Epithelial cell of prostate (primary cell): ENCODE data around the gene EVC2.

Experiments used
- DNase-seq: peaks from one replicate; pipeline ENCODE4 v3.0.0-alpha.2; 2011; ENCODE audit warnings: low read depth, low spot score
- H3K27ac ChIP-seq: fragments of 450-650 bp; 2 replicates; pipeline ENCODE4 v1.5.1; 2017; ENCODE audit warnings: mild to moderate bottlenecking

The EVC2 gene

GRCh38 chr4:5575941-5576340 is 132.4 kb downstream of the EVC2 start:
- DNase-seq: no peak
- H3K27ac ChIP-seq: no peak overlapping the region

DNA sequence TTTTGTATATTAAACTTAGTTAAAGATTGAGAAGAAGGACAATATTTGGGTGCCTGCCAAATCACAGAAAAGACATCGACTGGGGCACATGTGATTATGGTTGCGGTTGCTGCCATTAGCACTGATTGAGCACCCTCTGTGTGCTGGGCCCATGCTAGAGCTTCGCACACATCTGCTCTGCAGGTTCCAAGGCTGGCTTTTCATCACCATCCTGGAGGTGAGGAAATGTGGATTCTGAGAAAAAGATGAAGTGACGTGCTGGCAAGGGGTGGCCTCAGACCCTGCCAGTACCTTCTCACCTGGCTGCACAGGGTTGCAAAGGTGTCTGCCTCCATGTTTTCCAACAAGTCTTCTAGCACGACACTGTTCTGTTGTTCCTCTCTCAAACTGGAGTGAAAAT is 134.0 kb downstream of the EVC2 start:
- no peak overlapping the region for H3K27ac ChIP-seq
- DNase-seq: no peak

DNA sequence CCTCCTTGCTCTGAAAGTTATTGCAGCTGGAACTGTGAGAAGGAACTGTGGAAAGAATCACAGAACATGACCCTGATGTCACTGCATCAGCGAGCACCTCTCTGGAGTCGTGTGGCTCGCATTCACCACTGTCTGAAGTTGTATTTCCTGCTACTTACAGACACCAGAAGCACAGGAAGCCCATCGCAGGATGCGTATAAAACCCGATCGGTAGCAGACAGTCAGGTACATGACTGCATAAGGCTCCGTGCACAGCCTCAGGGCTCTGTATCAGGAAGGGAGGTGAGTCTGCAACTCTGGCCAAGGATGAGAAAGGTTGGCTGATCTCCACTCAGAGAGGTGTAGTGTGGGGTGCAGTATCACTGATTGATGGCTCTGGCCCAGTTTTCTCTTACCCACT is 134.4 kb downstream of the EVC2 start:
- H3K27ac ChIP-seq: no peak overlapping the region
- no peak for DNase-seq

DNA sequence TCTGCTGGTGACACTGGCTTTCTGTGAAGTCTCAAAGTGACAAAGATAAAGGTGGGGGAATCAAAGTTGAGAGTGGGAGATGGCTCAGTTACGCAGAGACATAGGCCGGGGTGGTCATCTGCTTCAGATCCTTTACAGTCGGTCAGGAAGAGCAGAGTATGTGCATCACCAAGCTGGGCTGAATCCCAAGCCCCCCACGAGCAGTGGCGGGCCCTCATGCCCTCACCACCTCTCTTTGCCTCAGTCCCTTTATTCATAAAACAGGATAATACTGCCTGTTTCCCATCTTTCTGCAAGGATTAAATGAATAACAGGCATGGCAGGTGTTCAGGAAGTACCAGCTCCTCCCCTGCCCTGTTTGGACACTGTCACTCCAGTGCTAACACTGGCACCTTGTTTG is 135.6 kb downstream of the EVC2 start:
- no peak for DNase-seq
- no peak overlapping the region for H3K27ac ChIP-seq

DNA sequence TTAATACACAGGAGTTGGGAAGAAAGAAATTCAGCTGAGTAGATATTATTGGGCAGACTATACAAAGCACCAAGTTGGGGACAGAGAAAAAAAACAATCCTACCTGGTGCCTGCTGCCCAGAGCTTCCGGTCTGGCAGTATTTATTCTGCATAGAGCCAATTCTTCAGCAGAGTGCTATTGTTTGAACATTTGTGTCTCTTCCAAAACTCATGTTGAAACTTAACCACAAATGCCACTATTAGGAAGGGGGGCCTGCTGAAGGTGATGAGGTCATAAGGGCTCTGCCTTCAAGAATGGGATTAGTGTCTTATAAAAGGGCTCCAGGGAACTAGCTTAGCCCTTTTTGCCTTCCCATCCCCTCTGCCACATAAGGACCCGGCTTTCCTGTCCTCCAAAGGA is 136.2 kb downstream of the EVC2 start:
- H3K27ac ChIP-seq: no peak overlapping the region
- DNase-seq: no peak

GRCh38 chr4:5571646-5572045 is 136.7 kb downstream of the EVC2 start:
- H3K27ac ChIP-seq: no peak overlapping the region
- DNase-seq: no peak

DNA sequence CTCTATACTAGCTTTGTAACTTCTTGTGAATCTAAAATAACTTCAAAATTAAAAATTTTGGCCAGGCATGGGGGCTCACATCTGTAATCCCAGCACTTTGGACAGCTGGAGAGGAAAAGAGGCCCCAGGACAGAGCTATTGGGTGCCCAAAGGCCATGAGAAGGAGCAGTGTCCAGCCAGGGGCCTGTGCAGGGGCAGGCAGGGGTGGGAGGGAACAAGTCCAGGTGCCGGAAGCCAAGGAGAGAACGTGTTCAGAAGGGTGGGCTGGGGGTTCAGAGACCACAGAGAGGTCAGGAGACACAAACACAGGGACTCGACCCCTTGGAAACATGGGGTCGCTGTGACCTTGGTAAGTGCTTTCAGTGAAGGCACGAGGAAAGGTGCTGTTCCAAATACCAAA is 138.9 kb downstream of the EVC2 start:
- DNase-seq: no peak

DNA sequence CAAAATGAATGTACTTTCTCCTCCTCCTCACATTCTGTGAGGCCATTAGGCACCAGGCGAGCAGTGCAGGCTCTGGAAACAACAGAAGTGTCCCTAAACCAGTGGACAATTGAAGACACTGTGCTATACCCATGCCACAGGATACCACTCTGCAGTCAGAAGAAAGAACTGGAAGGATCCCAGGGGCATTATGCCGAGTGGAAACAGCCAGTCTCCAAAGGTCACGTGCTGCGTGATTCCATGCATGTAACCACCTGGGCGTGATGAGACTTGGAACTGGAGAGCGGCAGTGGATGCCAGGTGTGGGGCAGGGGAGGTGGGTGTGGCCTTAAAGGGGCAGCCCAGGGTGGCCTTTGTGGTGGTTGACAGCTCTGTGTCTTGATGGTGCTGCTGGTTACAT is 139.4 kb downstream of the EVC2 start:
- no peak overlapping the region for H3K27ac ChIP-seq
- no peak for DNase-seq

More for the DNA sequence above, 138.9 kb downstream of the EVC2 start:
- H3K27ac ChIP-seq: no peak overlapping the region

GRCh38 chr4:5568336-5568735 is 140.0 kb downstream of the EVC2 start:
- H3K27ac ChIP-seq: no peak overlapping the region
- no peak for DNase-seq

GRCh38 chr4:5566991-5567390 is 141.4 kb downstream of the EVC2 start:
- DNase-seq: no peak
- H3K27ac ChIP-seq: no peak overlapping the region

- no peak for DNase-seq
- no peak overlapping the region for H3K27ac ChIP-seq
Measured at GRCh38 chr4:5566526-5566925, 141.8 kb downstream of the EVC2 start.

- DNase-seq: no peak
- no peak overlapping the region for H3K27ac ChIP-seq
Measured at GRCh38 chr4:5563856-5564255, 144.5 kb downstream of the EVC2 start.

DNA sequence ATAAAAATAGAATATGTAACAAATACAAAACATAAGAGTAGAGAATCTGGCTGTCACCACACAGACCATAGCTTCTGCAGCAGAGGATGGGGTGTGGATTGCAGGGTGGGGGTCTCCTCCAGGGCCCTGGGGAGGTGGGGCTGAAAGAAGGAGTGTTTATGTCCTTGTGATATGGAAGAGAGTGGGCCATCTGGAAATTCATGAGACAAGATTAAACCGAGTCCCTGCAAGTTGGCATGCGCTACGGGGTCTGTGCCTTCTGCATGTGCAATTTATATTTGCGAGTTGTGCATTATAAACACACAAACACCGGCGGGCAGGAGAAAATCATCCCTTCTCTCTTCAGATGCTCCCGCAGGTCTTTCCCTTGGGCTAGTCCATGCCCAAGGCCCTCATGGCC is 145.9 kb downstream of the EVC2 start:
- no peak overlapping the region for H3K27ac ChIP-seq
- DNase-seq: no peak

- H3K27ac ChIP-seq: no peak overlapping the region
- no peak for DNase-seq
Measured at GRCh38 chr4:5561286-5561685, 147.1 kb downstream of the EVC2 start.

DNA sequence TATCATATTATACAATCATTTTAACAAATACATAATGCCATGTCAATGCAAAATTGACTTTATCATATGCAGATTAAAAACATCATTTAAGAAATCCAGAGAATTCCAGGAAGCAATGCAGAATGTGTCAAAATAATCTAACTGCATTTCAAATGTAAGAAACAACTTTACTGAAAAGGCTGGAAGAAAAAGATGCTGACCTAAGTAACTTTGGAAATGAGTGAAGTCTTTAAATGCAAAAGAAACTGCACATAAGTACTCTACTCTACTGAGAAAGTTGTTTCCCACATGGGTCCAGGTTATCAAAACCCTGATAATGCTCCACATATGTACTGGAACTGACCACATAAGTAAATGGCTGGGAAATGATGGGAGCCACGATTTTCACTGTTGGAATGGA is 149.9 kb downstream of the EVC2 start:
- DNase-seq: no peak

GRCh38 chr4:5554376-5554775 is 154.0 kb downstream of the EVC2 start:
- no peak for DNase-seq
- H3K27ac ChIP-seq: no peak overlapping the region

More for the DNA sequence above, 149.9 kb downstream of the EVC2 start:
- H3K27ac ChIP-seq: no peak overlapping the region

DNA sequence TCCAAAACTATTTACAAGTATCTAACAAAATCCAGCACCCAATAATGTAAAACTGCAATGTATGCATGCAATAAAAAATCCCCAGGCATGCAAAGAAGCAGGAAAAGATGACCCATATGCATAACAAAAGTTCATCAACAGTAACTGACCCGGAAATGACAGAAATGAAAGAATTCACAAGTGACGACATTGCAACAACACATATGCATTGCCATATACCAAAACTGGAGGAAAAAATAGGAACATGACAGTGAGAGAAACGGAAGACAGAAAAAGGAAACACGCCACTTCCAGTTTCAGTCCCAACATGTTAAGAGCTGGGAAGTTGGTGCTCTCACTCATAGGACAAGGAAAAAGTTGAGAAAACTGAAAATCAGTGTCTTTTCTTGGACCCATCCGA is 154.6 kb downstream of the EVC2 start:
- no peak for DNase-seq
- no peak overlapping the region for H3K27ac ChIP-seq

DNA sequence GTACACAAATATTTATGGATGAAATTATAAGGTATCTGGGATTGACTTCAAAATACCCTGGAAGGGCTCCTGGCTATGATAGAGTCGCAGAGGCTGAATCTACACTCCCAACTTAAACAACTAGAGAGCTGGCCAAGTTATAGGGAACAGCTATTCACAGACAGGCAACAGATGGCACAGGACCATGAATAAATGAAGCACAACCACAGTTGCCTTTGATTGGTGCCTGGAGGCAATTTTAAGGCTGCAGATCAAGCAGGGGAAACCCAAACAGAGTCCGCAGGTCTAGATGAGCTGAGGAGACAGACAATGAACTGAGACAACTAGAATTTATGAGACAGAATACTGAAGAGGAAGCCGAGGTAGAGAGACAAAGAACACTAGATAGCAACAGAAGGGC is 155.9 kb downstream of the EVC2 start:
- no peak overlapping the region for H3K27ac ChIP-seq
- no peak for DNase-seq

GRCh38 chr4:5547651-5548249 is 160.6 kb downstream of the EVC2 start:
- no peak for DNase-seq
- H3K27ac ChIP-seq: no peak overlapping the region

DNA sequence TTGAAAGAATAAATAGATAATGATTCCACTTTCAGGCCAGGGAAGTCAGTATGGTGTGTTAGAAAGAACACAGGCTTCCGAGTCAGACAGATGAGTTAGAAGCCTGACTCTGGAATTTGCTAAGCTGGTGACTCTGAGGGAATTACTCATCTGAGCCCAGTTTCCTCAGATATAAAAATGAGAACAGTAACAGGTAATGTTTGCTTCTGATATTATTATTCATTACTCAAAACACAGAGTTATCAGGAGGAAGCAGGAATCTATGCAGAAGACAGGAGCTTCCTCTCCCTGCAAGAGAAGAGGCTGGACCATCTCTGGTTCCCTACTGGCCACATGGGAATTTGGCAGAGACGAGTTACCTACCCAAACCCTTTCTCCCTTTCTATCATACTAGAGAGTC is 163.1 kb downstream of the EVC2 start:
- no peak overlapping the region for H3K27ac ChIP-seq
- DNase-seq: no peak

DNA sequence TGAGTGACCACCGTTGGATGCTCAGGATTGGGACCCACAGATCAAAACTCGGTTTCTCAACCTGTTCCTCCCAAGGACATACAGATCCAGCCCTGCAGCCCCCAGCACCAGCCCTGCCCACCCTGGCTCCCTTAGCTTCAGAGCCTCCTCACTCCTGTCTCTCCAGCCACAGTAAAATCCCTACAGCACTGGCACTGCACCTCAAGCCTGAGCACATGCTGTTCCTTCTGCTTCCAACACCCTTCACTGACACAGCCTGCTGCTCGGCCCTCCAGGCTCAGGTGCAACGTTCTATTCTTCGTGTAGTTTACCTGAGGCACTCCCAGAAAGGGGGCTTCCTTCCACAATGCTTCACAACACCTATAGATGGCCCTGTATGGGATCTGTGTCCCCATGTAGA is 163.6 kb downstream of the EVC2 start:
- no peak for DNase-seq
- no peak overlapping the region for H3K27ac ChIP-seq

DNA sequence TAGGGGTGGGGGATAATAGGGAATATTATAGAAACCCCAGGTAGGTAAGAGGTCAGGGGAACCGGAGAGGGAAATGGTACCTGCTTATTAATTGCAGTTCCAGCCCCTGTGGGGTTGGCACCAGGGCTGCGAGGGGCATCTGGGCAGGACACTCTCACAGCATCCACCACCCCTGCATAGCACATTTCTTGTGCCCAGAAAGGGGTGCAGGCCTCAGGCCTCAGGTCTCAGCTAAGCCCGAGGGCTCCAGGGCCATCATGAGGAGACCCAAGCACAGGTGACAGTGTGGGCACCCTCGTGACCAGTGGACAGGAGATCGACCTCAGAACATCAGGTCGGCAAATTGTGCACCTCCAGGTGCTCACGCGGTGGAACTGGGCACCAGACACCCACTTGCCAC is 164.7 kb downstream of the EVC2 start:
- no peak for DNase-seq
- H3K27ac ChIP-seq: no peak overlapping the region

DNA sequence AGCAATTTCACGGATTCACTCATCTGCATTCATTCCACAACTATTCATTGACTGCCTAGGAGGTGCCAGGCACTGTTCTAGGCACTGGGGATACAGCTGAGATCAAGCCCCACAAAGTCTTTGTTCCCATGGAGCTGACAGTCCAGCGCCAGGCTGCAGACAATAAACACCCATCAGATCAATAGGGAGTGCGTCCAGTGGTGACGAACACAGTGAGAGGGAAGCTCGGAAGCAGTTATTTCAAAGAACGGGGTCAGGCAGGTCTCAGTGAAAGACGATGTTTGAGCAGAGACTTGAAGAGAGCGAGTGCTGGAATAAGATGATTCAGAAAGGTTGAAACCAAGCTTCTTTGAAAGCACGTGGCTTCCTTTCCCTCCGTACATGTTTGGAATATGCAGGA is 167.2 kb downstream of the EVC2 start:
- no peak overlapping the region for H3K27ac ChIP-seq
- DNase-seq: no peak
